Measurements from ENCODE around the gene PSMF1. TPM values are rescaled to one million over a fixed set of nuclear protein-coding genes. Genes with fewer than 3 reads are reported as not detected.
A peak's percentile ranks its signal among the peaks of the same experiment; 100 is the strongest.
"Not testable (repeated sequence)": the region's sequence is repeated elsewhere in the genome, so short reads cannot be mapped to it uniquely, and the experiment has no call there.

Gene PSMF1
- total and polyA plus RNA-seq, 12 donors = 22.4 to 181 (median 125) TPM

DNA sequence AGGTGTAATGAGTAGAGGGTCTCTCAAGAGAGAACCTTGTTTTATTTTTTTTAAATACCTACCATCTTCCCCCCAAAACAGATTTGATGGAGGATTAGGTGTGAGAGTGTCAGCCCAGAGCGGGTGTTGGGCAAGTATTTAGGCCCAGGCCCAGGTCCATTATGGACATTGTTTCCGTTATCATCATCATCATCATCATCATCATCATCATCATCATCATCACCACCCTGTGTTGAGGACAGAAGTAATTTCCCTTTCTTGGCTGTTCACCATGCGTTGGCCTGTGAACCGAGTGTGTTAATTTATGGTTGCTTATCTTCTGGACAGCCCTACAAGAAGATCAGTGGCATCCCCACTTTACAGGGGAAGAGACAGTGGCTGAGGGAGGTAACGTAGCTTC, 28.6 kb downstream of the PSMF1 start:
- Histone ChIP-seq H3K9me3 (no peaks in the 10 kb centered on the region), H3K27me3 (no peaks in the 10 kb centered on the region), H3K36me3 (peaks cover 0 to 97% (median 10%) of the 10 kb centered on the region in 9 donors), H3K4me3 (no peak overlapping the region), H3K4me1 (peaks cover 0 to 18% (median 5%) of the 10 kb centered on the region in 9 donors), H3K27ac (no peak overlapping the region)
- ATAC-seq (no peak), DNase-seq (no peak)
- TF ChIP-seq, protein P1, sequence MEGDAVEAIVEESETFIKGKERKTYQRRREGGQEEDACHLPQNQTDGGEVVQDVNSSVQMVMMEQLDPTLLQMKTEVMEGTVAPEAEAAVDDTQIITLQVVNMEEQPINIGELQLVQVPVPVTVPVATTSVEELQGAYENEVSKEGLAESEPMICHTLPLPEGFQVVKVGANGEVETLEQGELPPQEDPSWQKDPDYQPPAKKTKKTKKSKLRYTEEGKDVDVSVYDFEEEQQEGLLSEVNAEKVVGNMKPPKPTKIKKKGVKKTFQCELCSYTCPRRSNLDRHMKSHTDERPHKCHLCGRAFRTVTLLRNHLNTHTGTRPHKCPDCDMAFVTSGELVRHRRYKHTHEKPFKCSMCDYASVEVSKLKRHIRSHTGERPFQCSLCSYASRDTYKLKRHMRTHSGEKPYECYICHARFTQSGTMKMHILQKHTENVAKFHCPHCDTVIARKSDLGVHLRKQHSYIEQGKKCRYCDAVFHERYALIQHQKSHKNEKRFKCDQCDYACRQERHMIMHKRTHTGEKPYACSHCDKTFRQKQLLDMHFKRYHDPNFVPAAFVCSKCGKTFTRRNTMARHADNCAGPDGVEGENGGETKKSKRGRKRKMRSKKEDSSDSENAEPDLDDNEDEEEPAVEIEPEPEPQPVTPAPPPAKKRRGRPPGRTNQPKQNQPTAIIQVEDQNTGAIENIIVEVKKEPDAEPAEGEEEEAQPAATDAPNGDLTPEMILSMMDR (IDR thresholded peaks at IDR 0.05) = no peak
- intact Hi-C loops (cut with DNase I) = no loop called here
- 91 to 93% methylated on average over 5 of the region's 5 CpGs for WGBS, 2 donors

DNA sequence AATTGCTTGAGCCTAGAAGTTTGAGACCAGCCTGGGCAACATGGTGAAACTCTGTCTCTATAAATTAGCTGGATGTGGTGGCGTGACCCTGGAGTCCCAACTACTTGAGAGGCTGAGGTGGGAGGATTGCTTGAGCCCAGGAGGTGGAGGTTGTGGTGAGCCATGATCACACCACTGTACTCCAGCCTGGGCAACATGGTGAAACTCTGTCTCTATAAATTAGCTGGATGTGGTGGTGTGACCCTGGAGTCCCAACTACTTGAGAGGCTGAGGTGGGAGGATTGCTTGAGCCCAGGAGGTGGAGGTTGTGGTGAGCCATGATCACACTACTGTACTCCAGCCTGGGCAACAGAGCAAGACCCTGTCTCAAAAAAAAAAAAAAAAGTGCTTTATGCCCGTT, 31.4 kb downstream of the PSMF1 start:
- H3K9me3 ChIP-seq; DNase-seq; H3K4me3 ChIP-seq; ATAC-seq; intact Hi-C loops (cut with DNase I); H3K27me3 ChIP-seq; H3K27ac ChIP-seq: not testable (repeated sequence)
- peaks cover 0 to 13% (median 3%) of the 10 kb centered on the region in 9 donors for H3K4me1 ChIP-seq
- 98 to 100% methylated on average over 2 of the region's 2 CpGs for WGBS, 2 donors
- H3K36me3 ChIP-seq = peaks cover 0 to 96% (median 14%) of the 10 kb centered on the region in 9 donors

DNA sequence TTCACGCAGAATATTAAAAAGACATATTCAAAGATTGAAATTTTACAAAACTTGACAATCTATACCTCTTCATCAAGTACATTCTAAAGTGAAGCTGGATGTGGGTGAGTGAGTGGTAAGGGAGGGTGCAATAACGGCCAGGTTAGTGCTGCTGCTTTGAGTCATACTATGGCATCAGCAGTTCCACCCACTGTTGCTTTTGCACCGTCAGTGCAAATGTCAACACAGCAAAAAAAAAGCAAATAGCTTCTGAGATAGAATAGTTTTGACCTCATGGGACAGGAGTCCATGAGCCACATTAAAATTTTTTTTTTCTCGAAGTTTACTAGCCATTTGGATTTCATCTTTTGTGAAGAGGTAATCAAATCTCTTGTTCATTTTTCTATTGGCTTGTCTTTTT, 31.8 kb downstream of the PSMF1 start:
- ATAC-seq = peak in 1 of 8 donors; percentile 33
- no peak overlapping the region for H3K27ac ChIP-seq
- no peak for DNase-seq
- H3K4me3 ChIP-seq = no peak overlapping the region
- no peaks in the 10 kb centered on the region for H3K27me3 ChIP-seq
- intact Hi-C loops (cut with DNase I) = no loop called here
- H3K9me3 ChIP-seq = no peaks in the 10 kb centered on the region
- TF ChIP-seq, protein P1 (IDR thresholded peaks at IDR 0.05) = no peak
- H3K4me1 ChIP-seq = peaks cover 0 to 13% (median 1%) of the 10 kb centered on the region in 9 donors
- H3K36me3 ChIP-seq = peaks cover 0 to 96% (median 18%) of the 10 kb centered on the region in 9 donors
- 76 to 78% methylated on average over 4 of the region's 4 CpGs for WGBS, 2 donors

GRCh38 chr20:1150968-1151367, 32.6 kb downstream of the PSMF1 start:
- Histone ChIP-seq H3K4me1 (peaks cover 0 to 7% (median 0%) of the 10 kb centered on the region in 9 donors), H3K36me3 (peaks cover 0 to 96% (median 21%) of the 10 kb centered on the region in 9 donors), H3K27ac (no peak overlapping the region), H3K4me3 (no peak overlapping the region), H3K27me3 (no peaks in the 10 kb centered on the region), H3K9me3 (peaks cover 0 to 7% (median 0%) of the 10 kb centered on the region in 11 donors)
- TF ChIP-seq, protein P1 (IDR thresholded peaks at IDR 0.05) = no peak
- intact Hi-C loops (cut with DNase I) = no loop called here
- DNase-seq (no peak), ATAC-seq (no peak)
- 100% methylated on average over 1 of the region's 1 CpG for WGBS, 2 donors

GRCh38 chr20:1154226-1154625, 35.8 kb downstream of the PSMF1 start:
- TF ChIP-seq, protein P1 (IDR thresholded peaks at IDR 0.05) = no peak
- H3K9me3 ChIP-seq = peaks cover 0 to 13% (median 0%) of the 10 kb centered on the region in 11 donors
- peaks cover 0 to 7% (median 0%) of the 10 kb centered on the region in 9 donors for H3K4me1 ChIP-seq
- H3K27me3 ChIP-seq = no peaks in the 10 kb centered on the region
- intact Hi-C loops (cut with DNase I) = no loop called here
- no peak overlapping the region for H3K4me3 ChIP-seq
- H3K27ac ChIP-seq = no peak overlapping the region
- DNase-seq (no peak), ATAC-seq (no peak)
- peaks cover 0 to 87% (median 16%) of the 10 kb centered on the region in 9 donors for H3K36me3 ChIP-seq
